ENCODE results near the gene DLG5.
"Not testable (repeated sequence)": the region's sequence is repeated elsewhere in the genome, so short reads cannot be mapped to it uniquely, and the experiment has no call there.

The DLG5 gene

GRCh38 chr10:77780180-77780579 is 146.4 kb downstream of the DLG5 start:
- in situ Hi-C loops (cut with MboI; ENCODE audit: low sequenced_read_pairs, unreplicated experiment) = no loop called here
- DNase-seq (ENCODE audit: low spot score) = no peak
- no peak for TF ChIP-seq CTCF (IDR thresholded peaks at IDR 0.05; ENCODE audit: borderline replicate concordance, control extremely low read depth, extremely low read depth, insufficient read depth, missing control alignments)

- TF ChIP-seq CTCF (IDR thresholded peaks at IDR 0.05; ENCODE audit: borderline replicate concordance, control extremely low read depth, extremely low read depth, insufficient read depth, missing control alignments) = no peak
- in situ Hi-C loops (cut with MboI; ENCODE audit: low sequenced_read_pairs, unreplicated experiment) = no loop called here
- no peak for DNase-seq (ENCODE audit: low spot score)
Measured at GRCh38 chr10:77776487-77776886, 150.1 kb downstream of the DLG5 start.

GRCh38 chr10:77774940-77775391 is 151.6 kb downstream of the DLG5 start:
- in situ Hi-C loops (cut with MboI; ENCODE audit: low sequenced_read_pairs, unreplicated experiment) = no loop called here
- no peak for TF ChIP-seq CTCF (IDR thresholded peaks at IDR 0.05; ENCODE audit: borderline replicate concordance, control extremely low read depth, extremely low read depth, insufficient read depth, missing control alignments)
- no peak for DNase-seq (ENCODE audit: low spot score)

GRCh38 chr10:77773631-77774426 is 152.7 kb downstream of the DLG5 start:
- in situ Hi-C loops (cut with MboI; ENCODE audit: low sequenced_read_pairs, unreplicated experiment) = no loop called here
- TF ChIP-seq CTCF (IDR thresholded peaks at IDR 0.05; ENCODE audit: borderline replicate concordance, control extremely low read depth, extremely low read depth, insufficient read depth, missing control alignments) = no peak
- DNase-seq (ENCODE audit: low spot score) = no peak

GRCh38 chr10:77772852-77773600 is 153.5 kb downstream of the DLG5 start:
- DNase-seq (ENCODE audit: low spot score); in situ Hi-C loops (cut with MboI; ENCODE audit: low sequenced_read_pairs, unreplicated experiment): not testable (repeated sequence)

GRCh38 chr10:77771851-77772250 is 154.7 kb downstream of the DLG5 start:
- DNase-seq (ENCODE audit: low spot score) = no peak
- TF ChIP-seq CTCF (IDR thresholded peaks at IDR 0.05; ENCODE audit: borderline replicate concordance, control extremely low read depth, extremely low read depth, insufficient read depth, missing control alignments) = no peak
- in situ Hi-C loops (cut with MboI; ENCODE audit: low sequenced_read_pairs, unreplicated experiment) = no loop called here

GRCh38 chr10:77771450-77771849 is 155.1 kb downstream of the DLG5 start:
- DNase-seq (ENCODE audit: low spot score) = no peak
- in situ Hi-C loops (cut with MboI; ENCODE audit: low sequenced_read_pairs, unreplicated experiment) = no loop called here
- no peak for TF ChIP-seq CTCF (IDR thresholded peaks at IDR 0.05; ENCODE audit: borderline replicate concordance, control extremely low read depth, extremely low read depth, insufficient read depth, missing control alignments)
